ENCODE data around the gene CLDN5.

CLDN5 gene

GRCh38 chr22:19480789-19481188, 43.4 kb downstream of the CLDN5 start:
- H3K4me1 ChIP-seq (ENCODE audit: control insufficient read depth in 2 of 2, insufficient read depth in 1 of 2, low read depth in 1 of 2, low read length in 2 of 2), result peaks cover 7 to 8% of the 10 kb centered on the region in 2 donors
- WGBS, 2 donors (ENCODE audit: extremely low coverage in 2 of 2, insufficient read length in 2 of 2, insufficient replicate concordance in 1 of 2), result no CpG with 5 or more reads among the region's 10 CpGs
- H3K4me3 ChIP-seq (ENCODE audit: low read length in 2 of 2), result peak overlapping the region in 1 of 2 donors; percentile 95
- no peaks in the 10 kb centered on the region for H3K9me3 ChIP-seq (replicated peaks in 1 of 2; ENCODE audit: control insufficient read depth in 2 of 2, insufficient read depth in 1 of 2, low read depth in 1 of 2, low read length in 2 of 2)
- no peak for DNase-seq (ENCODE audit: low spot score)
- H3K27ac ChIP-seq (replicated peaks; ENCODE audit: low read length), result no peak overlapping the region
- H3K18ac ChIP-seq (ENCODE audit: low read length), result no peak overlapping the region
- peaks cover 4% of the 10 kb centered on the region for H3K79me1 ChIP-seq (ENCODE audit: low read depth, low read length)
- H2AFZ ChIP-seq (ENCODE audit: low read length), result no peak overlapping the region
- no peak overlapping the region for H4K8ac ChIP-seq (ENCODE audit: low read depth, low read length)
- no peaks in the 10 kb centered on the region for H3K27me3 ChIP-seq (ENCODE audit: control insufficient read depth in 3 of 3, insufficient read depth in 3 of 3, low read depth in 1 of 3, low read length in 3 of 3)
- no peak overlapping the region for H2BK15ac ChIP-seq (ENCODE audit: low read length)
- H3K23ac ChIP-seq (ENCODE audit: low read depth, low read length, poor library complexity), result no peak overlapping the region
- H3K4ac ChIP-seq (ENCODE audit: low read length), result no peak overlapping the region
- no peak overlapping the region for H2BK12ac ChIP-seq (ENCODE audit: low read length)
- peak overlapping the region; percentile 27 for H3K4me2 ChIP-seq (ENCODE audit: insufficient read depth, low read length, poor library complexity, severe bottlenecking)
- no peak overlapping the region for H4K91ac ChIP-seq (ENCODE audit: low read depth, low read length, poor library complexity)
- H3K9ac ChIP-seq (ENCODE audit: low read depth, low read length, poor library complexity), result no peak overlapping the region
- H3K36me3 ChIP-seq (replicated peaks in 1 of 2; ENCODE audit: control insufficient read depth in 2 of 2, insufficient read depth in 2 of 2, low read length in 2 of 2), result peaks cover 12 to 48% of the 10 kb centered on the region in 2 donors
- no peak overlapping the region for H2AK5ac ChIP-seq (ENCODE audit: low read depth, low read length)
- H2BK5ac ChIP-seq (ENCODE audit: low read length), result no peak overlapping the region
- no peak overlapping the region for H3K14ac ChIP-seq (ENCODE audit: low read length)
- H2BK120ac ChIP-seq (ENCODE audit: low read depth, low read length), result no peak overlapping the region

- no peak overlapping the region for H3K18ac ChIP-seq (ENCODE audit: low read length)
- no peak overlapping the region for H2AK5ac ChIP-seq (ENCODE audit: low read depth, low read length)
- DNase-seq (ENCODE audit: low spot score), result no peak
- no peaks in the 10 kb centered on the region for H3K27me3 ChIP-seq (ENCODE audit: control insufficient read depth in 3 of 3, insufficient read depth in 3 of 3, low read depth in 1 of 3, low read length in 3 of 3)
- H3K4me3 ChIP-seq (ENCODE audit: low read length in 2 of 2), result peak overlapping the region; percentile 95
- no peak overlapping the region for H2BK5ac ChIP-seq (ENCODE audit: low read length)
- peak overlapping the region; percentile 93 for H3K9ac ChIP-seq (ENCODE audit: low read depth, low read length, poor library complexity)
- H3K79me1 ChIP-seq (ENCODE audit: low read depth, low read length), result peaks cover 4% of the 10 kb centered on the region
- no peak overlapping the region for H4K8ac ChIP-seq (ENCODE audit: low read depth, low read length)
- H2BK120ac ChIP-seq (ENCODE audit: low read depth, low read length), result no peak overlapping the region
- H3K36me3 ChIP-seq (replicated peaks in 1 of 2; ENCODE audit: control insufficient read depth in 2 of 2, insufficient read depth in 2 of 2, low read length in 2 of 2), result peaks cover 10 to 48% of the 10 kb centered on the region in 2 donors
- H2AFZ ChIP-seq (ENCODE audit: low read length), result peak overlapping the region; percentile 91
- peaks cover 7 to 8% of the 10 kb centered on the region in 2 donors for H3K4me1 ChIP-seq (ENCODE audit: control insufficient read depth in 2 of 2, insufficient read depth in 1 of 2, low read depth in 1 of 2, low read length in 2 of 2)
- peak overlapping the region; percentile 86 for H3K23ac ChIP-seq (ENCODE audit: low read depth, low read length, poor library complexity)
- H3K27ac ChIP-seq (replicated peaks; ENCODE audit: low read length), result no peak overlapping the region
- H3K14ac ChIP-seq (ENCODE audit: low read length), result peak overlapping the region; percentile 25
- H2BK12ac ChIP-seq (ENCODE audit: low read length), result no peak overlapping the region
- H4K91ac ChIP-seq (ENCODE audit: low read depth, low read length, poor library complexity), result no peak overlapping the region
- H2BK15ac ChIP-seq (ENCODE audit: low read length), result no peak overlapping the region
- no peak overlapping the region for H3K4ac ChIP-seq (ENCODE audit: low read length)
- H3K4me2 ChIP-seq (ENCODE audit: insufficient read depth, low read length, poor library complexity, severe bottlenecking), result peak overlapping the region; percentile 70
- no peaks in the 10 kb centered on the region for H3K9me3 ChIP-seq (replicated peaks in 1 of 2; ENCODE audit: control insufficient read depth in 2 of 2, insufficient read depth in 1 of 2, low read depth in 1 of 2, low read length in 2 of 2)
- no CpG with 5 or more reads among the region's 15 CpGs for WGBS, 2 donors (ENCODE audit: extremely low coverage in 2 of 2, insufficient read length in 2 of 2, insufficient replicate concordance in 1 of 2)
Measured at GRCh38 chr22:19480173-19480568, 44.0 kb downstream of the CLDN5 start.

- peak within 1 kb of the TSS; percentile 55 for H3K18ac ChIP-seq (ENCODE audit: low read length)
- no peak within 1 kb of the TSS for H2BK15ac ChIP-seq (ENCODE audit: low read length)
- H3K14ac ChIP-seq (ENCODE audit: low read length), result peak within 1 kb of the TSS; percentile 25
- H3K23ac ChIP-seq (ENCODE audit: low read depth, low read length, poor library complexity), result peak within 1 kb of the TSS; percentile 86
- no peak within 1 kb of the TSS for H2BK5ac ChIP-seq (ENCODE audit: low read length)
- peaks cover 7 to 8% of the 10 kb centered on the region in 2 donors for H3K4me1 ChIP-seq (ENCODE audit: control insufficient read depth in 2 of 2, insufficient read depth in 1 of 2, low read depth in 1 of 2, low read length in 2 of 2)
- no CpG with 5 or more reads among the region's 50 CpGs for WGBS, 2 donors (ENCODE audit: extremely low coverage in 2 of 2, insufficient read length in 2 of 2, insufficient replicate concordance in 1 of 2)
- H3K9me3 ChIP-seq (replicated peaks in 1 of 2; ENCODE audit: control insufficient read depth in 2 of 2, insufficient read depth in 1 of 2, low read depth in 1 of 2, low read length in 2 of 2), result no peaks in the 10 kb centered on the region
- H2AK5ac ChIP-seq (ENCODE audit: low read depth, low read length), result no peak within 1 kb of the TSS
- H4K91ac ChIP-seq (ENCODE audit: low read depth, low read length, poor library complexity), result no peak within 1 kb of the TSS
- H2AFZ ChIP-seq (ENCODE audit: low read length), result peak within 1 kb of the TSS; percentile 91
- H3K79me1 ChIP-seq (ENCODE audit: low read depth, low read length), result peaks cover 4% of the 10 kb centered on the region
- no peak within 1 kb of the TSS for H2BK12ac ChIP-seq (ENCODE audit: low read length)
- no peak within 1 kb of the TSS for H4K8ac ChIP-seq (ENCODE audit: low read depth, low read length)
- no peaks in the 10 kb centered on the region for H3K27me3 ChIP-seq (ENCODE audit: control insufficient read depth in 3 of 3, insufficient read depth in 3 of 3, low read depth in 1 of 3, low read length in 3 of 3)
- no peak within 1 kb of the TSS for H3K4ac ChIP-seq (ENCODE audit: low read length)
- peak within 1 kb of the TSS; percentile 65 for H3K27ac ChIP-seq (replicated peaks; ENCODE audit: low read length)
- peak; percentile 97 for DNase-seq (ENCODE audit: low spot score)
- H3K4me2 ChIP-seq (ENCODE audit: insufficient read depth, low read length, poor library complexity, severe bottlenecking), result peak within 1 kb of the TSS; percentile 70
- peak within 1 kb of the TSS; percentile 93 for H3K9ac ChIP-seq (ENCODE audit: low read depth, low read length, poor library complexity)
- no peak within 1 kb of the TSS for H2BK120ac ChIP-seq (ENCODE audit: low read depth, low read length)
- H3K36me3 ChIP-seq (replicated peaks in 1 of 2; ENCODE audit: control insufficient read depth in 2 of 2, insufficient read depth in 2 of 2, low read length in 2 of 2), result peaks cover 8 to 48% of the 10 kb centered on the region in 2 donors
- peak within 1 kb of the TSS; percentile 95 to 100 for H3K4me3 ChIP-seq (ENCODE audit: low read length in 2 of 2)
Measured at GRCh38 chr22:19479355-19480172, 44.6 kb downstream of the CLDN5 start, which contains the start of gene CDC45. CDC45 (plus strand) TSS chr22:19479920; CDS start chr22:19479969, 49 bp downstream.

- Histone ChIP-seq H3K9ac (ENCODE audit: low read depth, low read length, poor library complexity) (peak within 1 kb of the TSS; percentile 93), H4K91ac (ENCODE audit: low read depth, low read length, poor library complexity) (no peak within 1 kb of the TSS), H3K27ac (replicated peaks; ENCODE audit: low read length) (peak within 1 kb of the TSS; percentile 65), H3K18ac (ENCODE audit: low read length) (peak within 1 kb of the TSS; percentile 55), H4K8ac (ENCODE audit: low read depth, low read length) (no peak within 1 kb of the TSS), H3K36me3 (replicated peaks in 1 of 2; ENCODE audit: control insufficient read depth in 2 of 2, insufficient read depth in 2 of 2, low read length in 2 of 2) (peaks cover 3 to 46% of the 10 kb centered on the region in 2 donors), H2AK5ac (ENCODE audit: low read depth, low read length) (no peak within 1 kb of the TSS), H3K79me1 (ENCODE audit: low read depth, low read length) (peaks cover 4% of the 10 kb centered on the region), H3K4me2 (ENCODE audit: insufficient read depth, low read length, poor library complexity, severe bottlenecking) (peak within 1 kb of the TSS; percentile 70), H2BK12ac (ENCODE audit: low read length) (no peak within 1 kb of the TSS), H2BK120ac (ENCODE audit: low read depth, low read length) (no peak within 1 kb of the TSS), H3K4me1 (ENCODE audit: control insufficient read depth in 2 of 2, insufficient read depth in 1 of 2, low read depth in 1 of 2, low read length in 2 of 2) (peaks cover 7 to 8% of the 10 kb centered on the region in 2 donors), H2BK5ac (ENCODE audit: low read length) (no peak within 1 kb of the TSS), H3K23ac (ENCODE audit: low read depth, low read length, poor library complexity) (peak within 1 kb of the TSS; percentile 86), H3K4me3 (ENCODE audit: low read length in 2 of 2) (peak within 1 kb of the TSS; percentile 95 to 100), H3K27me3 (ENCODE audit: control insufficient read depth in 3 of 3, insufficient read depth in 3 of 3, low read depth in 1 of 3, low read length in 3 of 3) (no peaks in the 10 kb centered on the region), H2AFZ (ENCODE audit: low read length) (peak within 1 kb of the TSS; percentile 91), H3K4ac (ENCODE audit: low read length) (no peak within 1 kb of the TSS), H3K9me3 (replicated peaks in 1 of 2; ENCODE audit: control insufficient read depth in 2 of 2, insufficient read depth in 1 of 2, low read depth in 1 of 2, low read length in 2 of 2) (no peaks in the 10 kb centered on the region), H2BK15ac (ENCODE audit: low read length) (no peak within 1 kb of the TSS), H3K14ac (ENCODE audit: low read length) (peak within 1 kb of the TSS; percentile 64)
- peak; percentile 81 for DNase-seq (ENCODE audit: low spot score)
- WGBS, 2 donors (ENCODE audit: extremely low coverage in 2 of 2, insufficient read length in 2 of 2, insufficient replicate concordance in 1 of 2), result no CpG with 5 or more reads among the region's 42 CpGs
Measured at GRCh38 chr22:19478901-19479354, 45.3 kb downstream of the CLDN5 start, which contains the start of gene UFD1. UFD1 (minus strand) TSS chr22:19479193; CDS start chr22:19479085, 108 bp downstream.
